Measurements from ENCODE around the gene RPL36A.

RPL36A gene

GRCh38 chrX:101393530-101394305, 2.9 kb downstream of the RPL36A start:
- DNase-seq (ENCODE audit: low spot score): no peak

GRCh38 chrX:101394372-101394771, 3.6 kb downstream of the RPL36A start:
- no peak for DNase-seq (ENCODE audit: low spot score)

GRCh38 chrX:101395789-101396188, 5.0 kb downstream of the RPL36A start:
- DNase-seq (ENCODE audit: low spot score): no peak

GRCh38 chrX:101397779-101398178, 7.0 kb downstream of the RPL36A start:
- DNase-seq (ENCODE audit: low spot score): no peak

GRCh38 chrX:101398694-101399093, 7.9 kb downstream of the RPL36A start:
- no peak for DNase-seq (ENCODE audit: low spot score)

GRCh38 chrX:101399825-101400224, 9.0 kb downstream of the RPL36A start:
- DNase-seq (ENCODE audit: low spot score): no peak

- no peak for DNase-seq (ENCODE audit: low spot score)
Measured at GRCh38 chrX:101407167-101407747, 16.4 kb downstream of the RPL36A start.

GRCh38 chrX:101407748-101408531, 17.1 kb downstream of the RPL36A start, which contains the start of the genes GLA and HNRNPH2:
Gene GLA (minus strand): TSS chrX:101407925. CDS start chrX:101407903, 22 bp downstream.
Gene HNRNPH2 (plus strand): TSS chrX:101408222. CDS start chrX:101411989, 3,767 bp downstream.
- peak; percentile 91 for DNase-seq (ENCODE audit: low spot score)

GRCh38 chrX:101408532-101408841, 17.7 kb downstream of the RPL36A start:
- DNase-seq (ENCODE audit: low spot score): no peak

- no peak for DNase-seq (ENCODE audit: low spot score)
Measured at GRCh38 chrX:101409043-101409442, 18.2 kb downstream of the RPL36A start.

- DNase-seq (ENCODE audit: low spot score): no peak
Measured at GRCh38 chrX:101410461-101410860, 19.6 kb downstream of the RPL36A start.

GRCh38 chrX:101411984-101412383, 21.2 kb downstream of the RPL36A start:
- no peak for DNase-seq (ENCODE audit: low spot score)

GRCh38 chrX:101415180-101416145, 24.7 kb downstream of the RPL36A start:
- peak; percentile 70 for DNase-seq (ENCODE audit: low spot score)

GRCh38 chrX:101416691-101417090, 25.9 kb downstream of the RPL36A start:
- DNase-seq (ENCODE audit: low spot score): no peak

GRCh38 chrX:101417190-101417589, 26.4 kb downstream of the RPL36A start:
- DNase-seq (ENCODE audit: low spot score): no peak

- peak; percentile 37 for DNase-seq (ENCODE audit: low spot score)
Measured at GRCh38 chrX:101417981-101418841, 27.4 kb downstream of the RPL36A start.

GRCh38 chrX:101419489-101419888, 28.7 kb downstream of the RPL36A start:
- DNase-seq (ENCODE audit: low spot score): no peak

GRCh38 chrX:101427954-101428353, 37.1 kb downstream of the RPL36A start:
- DNase-seq (ENCODE audit: low spot score): no peak

- no peak for DNase-seq (ENCODE audit: low spot score)
Measured at GRCh38 chrX:101429934-101430333, 39.1 kb downstream of the RPL36A start.

GRCh38 chrX:101430457-101431078, 39.8 kb downstream of the RPL36A start:
- no peak for DNase-seq (ENCODE audit: low spot score)

All from CD4-positive, alpha-beta T cell treated with Interleukin-15 for 4 hours (primary cell).